Lower lobe of right lung (tissue), 2 donors: ENCODE data around the gene ITIH1. TPM values are rescaled to one million over a fixed set of nuclear protein-coding genes. Genes with fewer than 3 reads are reported as not detected.

ENCODE experiments used
- ATAC-seq, 2 donors: fragments of 200-7000 bp; cut with Tn5 transposase; one replicate each; pipeline ENCODE4 v1.9.1; 2020 to 2022; ENCODE audit warnings: mild to moderate bottlenecking in 2 of 2, moderate library complexity in 2 of 2
- DNase-seq: peaks from one replicate; pipeline ENCODE4 v3.0.0-alpha.2; 2020
- H3K27ac ChIP-seq: fragments of 200-600 bp; one replicate; pipeline ENCODE4 v1.8.0; 2022
- H3K27me3 ChIP-seq: fragments of 200-600 bp; one replicate; pipeline ENCODE4 v1.8.0; 2022; ENCODE audit warnings: low read depth
- H3K36me3 ChIP-seq: fragments of 200-600 bp; one replicate; pipeline ENCODE4 v1.8.0; 2022; ENCODE audit warnings: mild to moderate bottlenecking
- H3K4me1 ChIP-seq: fragments of 200-600 bp; one replicate; pipeline ENCODE4 v1.8.0; 2022
- H3K4me3 ChIP-seq: fragments of 200-600 bp; one replicate; pipeline ENCODE4 v1.8.0; 2022; ENCODE audit warnings: mild to moderate bottlenecking
- H3K9me3 ChIP-seq: fragments of 200-600 bp; one replicate; pipeline ENCODE4 v1.8.0; 2022
- CTCF ChIP-seq: fragments of 200-600 bp; IDR thresholded peaks from one replicate; pipeline ENCODE4 v1.8.0; 2022; ENCODE audit warnings: antibody characterized with exemption, mild to moderate bottlenecking
- intact Hi-C: fragments of 100-400 bp; cut with DNase I; formaldehyde crosslinking; loops from one replicate; pipeline ENCODE4 v1.11.0; 2022
- total RNA-seq: library from RNA; stranded (reverse); fragmentation: NEBNext Ultra II Directional; extraction: Animal tissue kit (Norgen Biotek cat#: 25700); gene quantifications from one replicate; pipeline ENCODE4 v1.2.1, GENCODE V29; 2021
- donor health status: DM: no; HTN: yes; CAD: no; lungs with severe emphysema.

The ITIH1 gene
- total RNA-seq, 1 donor from 2014 or later, result not detected

GRCh38 chr3:52786330-52787215, 9.2 kb downstream of the ITIH1 start:
- no peak for ATAC-seq
- Histone ChIP-seq H3K27ac (no peak overlapping the region), H3K27me3 (no peaks in the 10 kb centered on the region), H3K4me3 (no peak overlapping the region), H3K4me1 (no peaks in the 10 kb centered on the region), H3K9me3 (no peaks in the 10 kb centered on the region), H3K36me3 (no peaks in the 10 kb centered on the region)
- intact Hi-C loops, result no loop called here
- peak; percentile 35 for DNase-seq
- TF ChIP-seq CTCF, result no peak

- Histone ChIP-seq H3K27me3 (no peaks in the 10 kb centered on the region), H3K9me3 (no peaks in the 10 kb centered on the region), H3K36me3 (no peaks in the 10 kb centered on the region), H3K4me1 (no peaks in the 10 kb centered on the region), H3K4me3 (no peak overlapping the region), H3K27ac (no peak overlapping the region)
- intact Hi-C loops, result no loop called here
- no peak for TF ChIP-seq CTCF
- DNase-seq (peak; percentile 28), ATAC-seq (no peak)
These were observed 9.8 kb downstream of the ITIH1 start for GRCh38 chr3:52787246-52787645.

GRCh38 chr3:52787672-52788625, 10.6 kb downstream of the ITIH1 start:
- no peak overlapping the region for H3K27ac ChIP-seq
- DNase-seq (peak; percentile 42), ATAC-seq (no peak)
- intact Hi-C loops, result no loop called here
- H3K9me3 ChIP-seq, result no peaks in the 10 kb centered on the region
- H3K27me3 ChIP-seq, result no peaks in the 10 kb centered on the region
- H3K4me1 ChIP-seq, result no peaks in the 10 kb centered on the region
- no peak overlapping the region for H3K4me3 ChIP-seq
- no peaks in the 10 kb centered on the region for H3K36me3 ChIP-seq
- no peak for TF ChIP-seq CTCF

GRCh38 chr3:52788890-52789745, 11.7 kb downstream of the ITIH1 start:
- intact Hi-C loops, result no loop called here
- TF ChIP-seq CTCF, result no peak
- H3K27ac ChIP-seq, result no peak overlapping the region
- H3K4me3 ChIP-seq, result no peak overlapping the region
- H3K9me3 ChIP-seq, result no peaks in the 10 kb centered on the region
- H3K36me3 ChIP-seq, result no peaks in the 10 kb centered on the region
- H3K4me1 ChIP-seq, result no peaks in the 10 kb centered on the region
- peak; percentile 6 for DNase-seq
- H3K27me3 ChIP-seq, result no peaks in the 10 kb centered on the region
- no peak for ATAC-seq

GRCh38 chr3:52789746-52790040, 12.3 kb downstream of the ITIH1 start:
- H3K27me3 ChIP-seq, result no peaks in the 10 kb centered on the region
- no peak for ATAC-seq

More at GRCh38 chr3:52789746-52790040, 12.3 kb downstream of the ITIH1 start:
- Histone ChIP-seq H3K4me3 (no peak overlapping the region), H3K36me3 (no peaks in the 10 kb centered on the region), H3K4me1 (no peaks in the 10 kb centered on the region), H3K9me3 (no peaks in the 10 kb centered on the region), H3K27ac (no peak overlapping the region)
- DNase-seq, result peak; percentile 33
- intact Hi-C loops, result no loop called here
- TF ChIP-seq CTCF, result no peak
